ENCODE results near the gene RHEBL1. TPM values are rescaled to one million over a fixed set of nuclear protein-coding genes. Genes with fewer than 3 reads are reported as not detected.

Gene RHEBL1
- total RNA-seq, 1 donor from 2014 or later, result 0.48 TPM

DNA sequence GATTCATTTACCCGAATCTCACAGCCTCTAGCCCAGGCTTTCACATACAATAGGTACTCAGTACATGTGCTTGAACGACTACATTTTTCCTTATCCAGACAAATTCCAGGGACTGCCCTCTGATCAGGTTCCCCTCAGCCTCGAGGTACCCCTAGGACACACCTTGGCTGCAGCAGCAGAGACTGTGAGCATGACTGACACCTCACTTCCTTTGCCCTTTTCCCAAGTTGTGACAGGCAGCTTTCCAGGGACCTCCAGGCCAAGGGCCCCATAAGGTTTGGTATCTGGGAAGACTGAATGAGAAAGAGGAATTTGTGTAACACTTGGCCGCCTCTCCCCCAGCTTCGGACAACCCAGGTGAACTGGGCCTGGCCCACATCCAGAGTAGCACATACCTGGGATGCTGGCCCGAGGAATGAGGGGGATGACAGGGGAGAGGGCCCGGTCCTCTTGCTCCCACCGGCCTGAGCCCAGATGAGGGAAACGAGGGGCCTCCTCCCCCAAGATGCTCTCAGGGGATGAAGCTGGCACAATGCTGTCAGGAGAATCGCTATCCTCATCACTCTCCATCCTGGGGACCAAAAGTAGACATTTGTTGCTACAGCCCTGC, 41.0 kb downstream of the RHEBL1 start:
- DNase-seq, result no peak
- ATAC-seq (ENCODE audit: poor library complexity), result no peak
- intact Hi-C loops (cut with DNase I), result no loop called here

DNA sequence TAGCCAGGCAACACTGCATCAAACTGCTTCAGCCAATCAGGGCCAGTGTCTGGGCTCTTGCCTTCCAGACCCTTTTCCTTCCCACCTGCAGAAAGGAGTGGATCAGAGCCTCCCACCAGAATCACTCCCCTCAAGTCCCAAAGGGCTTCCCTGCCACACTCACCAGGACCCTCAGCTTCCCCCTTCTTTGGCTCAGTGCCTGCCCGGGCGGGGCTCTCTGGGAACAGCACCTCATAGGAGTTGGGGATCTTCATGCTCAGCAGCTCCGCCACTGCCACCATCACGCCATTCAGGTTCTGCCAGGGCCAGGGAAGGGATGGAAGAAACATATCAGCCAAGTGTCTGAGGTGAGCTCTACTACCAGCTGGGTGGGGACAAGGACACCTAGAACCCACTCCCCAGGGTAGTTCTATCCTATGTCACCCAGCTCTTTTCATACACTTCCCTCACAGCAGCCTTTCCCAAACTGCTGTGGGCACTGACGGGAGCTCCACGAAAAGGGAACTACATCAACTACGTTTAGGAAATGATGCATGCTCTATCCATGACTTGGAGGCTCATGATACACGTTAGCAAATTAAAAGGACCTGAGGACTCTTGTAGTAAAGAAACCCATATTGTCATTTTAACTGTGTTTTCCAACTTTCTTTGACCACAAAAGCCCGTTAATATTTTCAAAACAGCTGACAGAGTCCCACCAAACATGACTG, 41.8 kb downstream of the RHEBL1 start:
- DNase-seq, result no peak
- intact Hi-C loops (cut with DNase I), result no loop called here

DNA sequence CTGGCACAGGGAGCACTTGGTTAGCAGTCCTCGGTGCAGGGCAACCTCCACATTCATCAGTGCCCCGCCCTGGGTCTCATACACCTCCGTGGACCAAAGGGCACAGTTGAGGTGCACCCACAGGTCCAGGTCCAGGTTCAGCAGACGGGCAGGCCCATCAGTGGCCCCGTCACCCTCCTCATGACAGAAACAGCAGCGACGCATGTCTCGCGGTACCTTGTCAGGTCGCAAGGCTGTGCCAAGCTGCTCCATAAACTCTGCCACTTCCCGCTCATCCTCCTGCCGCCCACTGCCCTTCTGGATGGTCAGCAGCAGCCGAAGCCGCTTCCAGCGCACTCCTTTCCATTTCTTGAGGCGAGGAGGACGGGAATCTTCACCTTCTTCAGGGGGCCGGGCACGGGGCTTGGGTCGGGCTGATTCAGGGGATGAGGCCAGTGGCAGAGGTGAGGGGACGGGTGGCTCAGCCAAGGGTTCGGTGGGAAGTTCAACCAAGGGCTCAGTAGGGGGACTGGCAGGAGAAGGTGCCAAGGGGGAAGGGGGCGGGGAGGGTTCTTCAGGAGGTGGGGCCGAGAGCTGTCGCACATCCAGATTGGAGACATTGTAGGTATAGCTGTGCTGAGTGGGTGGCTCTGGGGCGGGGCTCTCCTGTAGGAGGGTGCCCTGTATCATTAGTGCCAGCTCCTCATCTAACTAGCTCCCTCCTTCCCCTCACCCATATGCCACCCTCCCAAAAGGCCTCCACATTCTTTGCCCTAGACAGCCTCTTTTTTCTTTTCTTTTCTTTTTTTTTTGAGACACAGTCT, 42.9 kb downstream of the RHEBL1 start:
- ATAC-seq (ENCODE audit: poor library complexity) (no peak), DNase-seq (no peak)
- intact Hi-C loops (cut with DNase I), result no loop called here

More for the DNA sequence above, 41.8 kb downstream of the RHEBL1 start:
- no peak for ATAC-seq (ENCODE audit: poor library complexity)

DNA sequence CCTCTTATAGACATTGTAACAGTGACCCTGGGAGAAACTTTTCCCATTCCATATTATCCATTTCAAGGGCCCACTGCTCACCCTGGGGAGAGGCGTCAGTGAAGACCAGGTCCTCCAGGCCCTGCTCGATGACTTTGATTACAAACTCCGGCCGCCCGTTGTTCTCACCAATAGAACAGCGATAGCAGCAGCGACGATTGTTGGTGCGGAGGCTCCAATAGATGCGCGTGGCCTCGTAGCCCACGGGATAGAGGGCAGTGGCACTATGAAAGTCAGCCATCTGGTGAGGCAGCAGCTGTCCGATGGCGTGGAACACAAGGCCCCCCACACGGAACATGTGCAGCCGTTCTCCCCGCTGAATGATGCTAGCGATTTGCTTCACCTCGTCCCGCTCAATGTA, 43.7 kb downstream of the RHEBL1 start:
- ATAC-seq (ENCODE audit: poor library complexity) (no peak), DNase-seq (no peak)
- intact Hi-C loops (cut with DNase I), result no loop called here

DNA sequence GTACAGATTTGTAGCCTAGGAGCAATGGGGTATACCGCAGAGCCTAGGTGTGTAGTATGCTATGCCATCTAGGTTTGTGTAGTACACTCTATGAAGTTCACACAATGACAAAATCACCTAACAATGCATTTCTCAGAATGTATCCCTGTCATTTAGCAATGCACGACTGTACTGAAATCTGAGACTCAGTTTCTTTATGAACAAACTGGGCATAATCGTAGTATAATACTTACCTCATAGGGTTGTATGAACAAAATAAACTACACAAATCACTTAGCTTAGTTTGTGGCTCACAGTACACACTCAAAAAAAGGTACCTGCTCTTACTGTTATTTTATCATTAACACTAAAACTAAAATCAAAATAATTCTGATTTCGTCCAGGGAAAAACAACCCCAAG, 44.3 kb downstream of the RHEBL1 start:
- ATAC-seq (ENCODE audit: poor library complexity), result no peak
- no peak for DNase-seq
- intact Hi-C loops (cut with DNase I), result no loop called here

DNA sequence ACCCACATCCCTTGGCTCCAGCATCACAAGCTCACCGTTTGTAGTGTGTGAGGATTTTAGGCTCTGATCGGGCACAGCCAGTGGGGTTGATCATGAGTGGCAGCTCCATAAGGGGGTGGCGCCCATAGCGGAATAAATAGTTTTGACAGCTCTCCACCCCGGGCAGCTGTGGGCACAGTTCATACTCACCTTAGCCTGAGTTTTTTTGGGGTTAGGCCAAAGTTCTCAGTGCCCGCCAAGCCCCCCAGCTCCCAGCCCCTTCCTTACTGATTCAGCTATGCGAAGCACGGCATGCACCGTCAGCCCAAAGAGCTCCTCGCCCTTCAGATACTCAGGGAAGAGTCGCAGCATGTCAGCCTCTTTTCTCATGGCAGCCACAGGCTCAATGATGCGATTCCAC, 45.2 kb downstream of the RHEBL1 start:
- intact Hi-C loops (cut with DNase I), result no loop called here
- ATAC-seq (ENCODE audit: poor library complexity) (no peak), DNase-seq (no peak)

DNA sequence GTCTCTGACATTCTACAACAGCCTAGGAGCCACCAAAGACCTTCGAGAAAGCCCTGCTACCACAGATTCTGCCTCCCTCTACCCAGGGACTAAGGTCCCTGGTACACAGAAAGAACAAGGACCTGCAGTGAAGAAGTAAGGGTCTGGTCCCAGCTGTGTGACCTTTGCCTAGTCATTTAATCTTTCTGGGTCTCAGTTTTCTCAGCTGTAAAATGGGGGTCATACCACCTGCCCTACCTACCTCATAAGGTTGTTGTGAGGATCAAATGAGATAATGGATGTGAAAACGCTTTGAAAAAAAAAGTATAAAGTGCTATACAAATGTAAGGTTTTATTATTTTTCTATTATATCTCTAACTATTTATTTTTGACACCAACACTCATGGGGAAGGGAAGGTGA, 46.0 kb downstream of the RHEBL1 start:
- intact Hi-C loops (cut with DNase I), result no loop called here
- ATAC-seq (ENCODE audit: poor library complexity), result no peak
- DNase-seq, result no peak

DNA sequence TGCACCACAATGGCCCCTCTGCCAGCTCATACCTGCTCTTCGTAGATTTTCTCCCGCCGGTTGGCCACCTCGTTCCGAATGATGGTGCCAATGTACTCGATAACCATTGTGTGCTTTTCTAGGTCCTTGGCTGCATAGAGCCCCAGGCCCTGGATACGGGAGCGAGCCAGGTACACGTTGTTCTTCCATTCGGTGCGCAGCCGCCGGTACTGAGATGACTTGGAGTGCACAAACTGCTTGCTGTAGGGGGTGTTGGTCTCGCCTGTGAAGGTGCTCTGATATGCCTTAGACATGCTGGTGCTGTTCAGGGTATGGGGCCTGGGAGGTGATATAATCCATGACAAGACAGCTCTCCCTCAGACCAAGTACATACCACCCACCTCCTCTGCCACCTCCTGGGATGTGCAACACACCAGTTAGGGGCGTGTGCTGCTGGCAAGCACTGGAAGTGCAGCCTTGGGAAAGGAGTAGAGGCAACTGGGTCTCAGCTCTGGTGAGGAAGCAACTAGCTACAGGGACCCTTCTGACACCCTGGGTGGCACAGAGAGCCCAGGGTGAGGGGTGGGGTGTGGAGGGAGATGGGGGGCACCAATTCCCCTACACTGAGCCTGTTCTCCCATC, 47.1 kb downstream of the RHEBL1 start:
- DNase-seq (no peak), ATAC-seq (ENCODE audit: poor library complexity) (no peak)
- intact Hi-C loops (cut with DNase I), result no loop called here

DNA sequence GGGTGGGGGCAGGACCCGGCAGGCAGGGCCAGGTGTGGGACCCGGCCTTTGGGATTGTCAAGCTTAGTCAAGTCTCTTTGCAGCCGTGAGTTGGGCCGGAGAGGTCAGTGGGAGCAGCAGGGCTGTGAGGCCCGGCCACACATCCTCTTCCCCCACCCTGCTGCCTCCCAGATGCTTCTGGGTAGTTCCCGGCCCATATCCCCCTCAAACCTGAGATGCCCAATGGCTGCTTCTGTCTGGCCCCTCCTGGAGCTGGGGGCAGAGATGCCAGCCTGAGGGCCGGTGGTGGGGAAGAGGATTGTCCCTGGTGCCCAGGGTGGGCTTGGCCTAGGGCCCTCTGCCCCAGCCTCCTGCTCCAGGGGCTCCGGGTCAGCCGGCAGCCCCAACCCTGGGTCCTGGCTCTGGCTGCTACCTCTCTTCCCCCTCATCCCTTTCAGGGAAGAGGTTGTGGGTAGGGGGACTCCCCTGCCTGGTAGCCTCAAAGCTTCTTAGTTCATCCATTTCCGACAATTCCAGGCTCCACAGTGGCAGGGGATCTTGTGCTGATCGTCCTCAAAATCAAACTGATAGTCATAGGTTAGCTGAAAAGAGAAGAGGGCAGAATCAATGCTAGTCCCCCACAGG, 48.4 kb downstream of the RHEBL1 start:
- ATAC-seq (ENCODE audit: poor library complexity) (no peak), DNase-seq (no peak)
- intact Hi-C loops (cut with DNase I), result no loop called here

DNA sequence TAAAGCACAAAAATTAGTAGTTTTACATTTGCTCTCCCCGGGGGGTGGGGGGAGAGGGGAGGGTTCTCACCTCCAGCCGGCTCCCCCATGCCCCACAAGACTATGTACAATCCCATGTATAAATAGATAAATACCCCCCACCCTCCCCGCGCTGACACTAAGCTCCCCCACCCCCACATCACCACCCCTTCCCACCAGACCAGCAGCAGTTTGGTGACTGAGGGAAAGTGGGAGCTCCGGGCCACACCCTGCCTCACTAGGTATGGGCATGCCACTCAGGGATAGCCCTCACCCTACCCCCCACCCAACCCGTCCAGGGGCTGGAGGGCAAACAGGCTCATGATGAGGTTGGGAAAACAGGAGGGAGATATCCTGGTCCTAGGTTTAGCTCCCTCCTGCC, 49.3 kb downstream of the RHEBL1 start:
- DNase-seq, result no peak
- no peak for ATAC-seq (ENCODE audit: poor library complexity)
- intact Hi-C loops (cut with DNase I), result no loop called here

DNA sequence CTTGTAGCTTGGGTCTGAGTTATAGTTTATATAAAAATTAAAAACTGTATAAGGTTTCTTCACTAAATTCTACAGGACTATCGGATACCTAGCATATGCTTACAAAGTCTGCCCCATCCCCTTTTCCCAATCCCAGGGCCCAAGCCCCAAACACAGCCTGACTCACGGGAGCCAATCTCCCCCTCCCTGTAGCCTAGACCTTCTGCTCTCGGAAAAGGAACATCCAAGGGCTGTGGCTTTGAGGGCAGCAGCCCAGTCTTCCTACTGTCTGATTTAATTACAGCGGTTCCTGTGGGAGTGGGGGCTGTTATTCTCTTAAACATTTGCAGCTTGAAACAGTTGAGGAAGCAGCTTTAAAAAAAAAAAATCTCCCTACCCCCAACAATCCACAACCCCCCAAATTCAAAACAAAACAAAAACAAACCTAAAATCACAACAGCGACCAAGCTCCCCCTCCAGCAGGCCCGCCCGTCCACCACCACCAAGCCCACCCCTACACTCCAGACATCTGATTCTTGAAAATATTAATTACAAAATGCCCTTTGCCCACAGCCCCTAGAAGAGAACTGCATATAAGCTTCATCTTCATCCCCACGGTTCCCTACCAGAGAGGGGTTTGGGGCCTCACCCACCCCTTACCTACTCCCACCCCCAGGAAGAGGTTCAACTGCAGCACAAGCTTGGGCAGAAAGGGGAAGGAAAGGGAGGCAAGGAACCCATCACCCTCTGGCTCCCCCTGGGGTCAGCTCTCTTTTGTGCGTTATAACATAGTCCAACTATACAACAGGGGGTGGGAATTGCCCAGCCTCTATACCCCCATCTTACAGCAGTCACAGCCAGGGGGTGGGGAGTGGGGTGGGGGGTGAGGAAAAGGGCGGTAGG, 50.1 kb downstream of the RHEBL1 start:
- DNase-seq (no peak), ATAC-seq (ENCODE audit: poor library complexity) (no peak)
- intact Hi-C loops (cut with DNase I), result no loop called here

DNA sequence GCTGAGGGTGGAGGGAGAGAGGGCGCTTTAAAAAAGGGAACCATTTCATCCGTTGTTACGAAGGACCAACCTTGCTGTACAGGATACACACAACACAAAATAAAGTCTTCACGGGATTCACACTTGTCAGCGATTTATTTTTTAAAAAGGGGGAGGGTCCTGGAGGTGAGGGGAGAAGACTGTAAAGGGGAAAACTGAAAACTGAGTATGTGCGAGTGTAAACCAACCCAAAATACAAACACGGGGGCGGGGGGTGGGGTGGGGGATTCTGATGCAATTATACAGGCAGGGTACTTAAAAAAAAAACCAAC, 50.7 kb downstream of the RHEBL1 start:
- peak; percentile 14 for ATAC-seq (ENCODE audit: poor library complexity)
- no peak for DNase-seq
- intact Hi-C loops (cut with DNase I), result no loop called here

DNA sequence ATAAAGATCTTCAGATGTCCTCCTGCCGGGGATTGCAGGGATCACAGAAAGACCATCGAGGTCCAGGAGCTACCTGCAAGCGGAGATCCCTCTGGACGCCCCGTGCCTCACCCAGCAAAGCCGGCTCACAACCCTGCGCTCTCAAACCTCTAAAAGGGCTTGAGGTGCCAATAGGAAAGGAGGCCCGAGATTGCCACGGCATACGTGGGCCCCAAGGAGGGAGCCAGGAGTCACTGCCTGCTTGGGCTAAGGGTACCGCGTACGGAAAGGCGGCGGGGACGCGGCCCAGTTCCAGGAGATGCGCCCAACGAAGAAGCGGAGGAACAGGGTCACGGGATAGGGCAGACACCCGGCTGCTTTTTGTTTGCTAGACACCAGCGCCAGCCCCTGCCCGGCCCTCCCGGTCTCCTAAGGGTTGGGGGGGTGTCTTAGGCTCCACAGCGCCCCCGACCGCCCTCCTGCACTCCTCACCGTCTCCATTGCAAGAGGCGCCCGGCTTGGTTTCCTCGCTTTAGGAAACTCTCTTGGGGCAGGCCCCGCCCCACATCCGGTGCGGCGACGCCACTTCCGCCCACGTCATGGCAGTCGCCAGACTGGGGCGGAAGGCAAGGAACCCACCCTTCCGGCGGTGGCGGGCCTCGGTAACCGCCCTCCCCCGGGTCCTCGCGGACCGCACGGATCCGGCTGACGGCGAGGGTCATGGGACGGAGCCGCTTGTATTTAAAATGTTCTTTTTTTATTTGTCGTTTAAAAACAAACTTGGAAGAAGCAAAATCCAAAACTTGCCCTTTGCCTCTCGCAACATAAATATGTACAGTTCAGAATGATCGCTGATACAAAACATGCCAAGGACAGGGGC, 51.3 kb downstream of the RHEBL1 start, which contains the start of gene PRKAG1:
PRKAG1 (minus strand) TSS at position 516 of the 859 bp plus-strand sequence; CDS start at position 480, 36 bp downstream.
- ATAC-seq (ENCODE audit: poor library complexity) (peak; percentile 96), DNase-seq (peak; percentile 98)
- intact Hi-C loops (cut with DNase I), result no loop called here

DNA sequence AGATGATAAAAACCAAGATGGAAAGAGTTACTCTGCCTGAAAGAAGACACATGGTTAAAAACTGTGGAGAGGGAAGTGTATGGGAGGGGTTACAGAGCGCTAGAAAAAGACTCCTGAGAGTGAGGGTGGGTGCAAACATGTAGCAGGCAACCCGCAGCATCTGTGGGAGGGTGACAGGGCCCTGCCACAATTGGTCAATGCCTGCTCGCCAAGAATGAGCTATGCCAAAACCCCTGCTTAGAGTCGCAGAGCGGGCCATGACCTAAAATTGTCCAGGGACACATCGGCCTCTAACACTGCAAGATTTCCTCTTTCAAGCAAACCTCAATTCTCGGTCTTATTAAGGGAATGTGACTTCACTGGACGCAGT, 51.9 kb downstream of the RHEBL1 start:
- intact Hi-C loops (cut with DNase I), result no loop called here
- ATAC-seq (ENCODE audit: poor library complexity) (peak; percentile 54), DNase-seq (no peak)

DNA sequence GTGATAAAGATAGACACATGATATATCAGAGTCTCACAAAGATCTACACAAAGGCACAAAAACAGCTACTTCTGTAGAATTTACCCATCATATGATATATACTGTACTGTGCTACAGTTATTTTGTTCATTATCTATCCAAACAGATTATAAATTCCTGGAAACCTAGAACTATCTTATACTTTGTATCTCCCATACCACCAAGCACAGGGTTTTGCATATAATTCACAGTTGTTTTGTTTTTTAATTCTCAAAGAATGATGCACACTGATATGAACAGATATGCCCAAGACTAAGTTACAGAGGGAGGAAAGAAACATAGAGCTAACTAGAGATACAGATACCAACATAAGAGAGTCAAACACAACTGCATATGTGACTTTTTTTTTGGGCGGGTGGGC, 54.6 kb downstream of the RHEBL1 start:
- ATAC-seq (ENCODE audit: poor library complexity), result no peak
- intact Hi-C loops (cut with DNase I), result no loop called here

More for the DNA sequence above, 54.6 kb downstream of the RHEBL1 start:
- DNase-seq, result no peak
